HG03520 (cell line): ENCODE measurements around the gene WDSUB1.

Experiments
- ATAC-seq: cut with Tn5 transposase; IDR thresholded peaks from one replicate; pipeline ENCODE4 v1.9.1; 2021; ENCODE audit warnings: mild to moderate bottlenecking, moderate library complexity; ENCODE audit not compliant: unreplicated experiment

WDSUB1 gene

DNA sequence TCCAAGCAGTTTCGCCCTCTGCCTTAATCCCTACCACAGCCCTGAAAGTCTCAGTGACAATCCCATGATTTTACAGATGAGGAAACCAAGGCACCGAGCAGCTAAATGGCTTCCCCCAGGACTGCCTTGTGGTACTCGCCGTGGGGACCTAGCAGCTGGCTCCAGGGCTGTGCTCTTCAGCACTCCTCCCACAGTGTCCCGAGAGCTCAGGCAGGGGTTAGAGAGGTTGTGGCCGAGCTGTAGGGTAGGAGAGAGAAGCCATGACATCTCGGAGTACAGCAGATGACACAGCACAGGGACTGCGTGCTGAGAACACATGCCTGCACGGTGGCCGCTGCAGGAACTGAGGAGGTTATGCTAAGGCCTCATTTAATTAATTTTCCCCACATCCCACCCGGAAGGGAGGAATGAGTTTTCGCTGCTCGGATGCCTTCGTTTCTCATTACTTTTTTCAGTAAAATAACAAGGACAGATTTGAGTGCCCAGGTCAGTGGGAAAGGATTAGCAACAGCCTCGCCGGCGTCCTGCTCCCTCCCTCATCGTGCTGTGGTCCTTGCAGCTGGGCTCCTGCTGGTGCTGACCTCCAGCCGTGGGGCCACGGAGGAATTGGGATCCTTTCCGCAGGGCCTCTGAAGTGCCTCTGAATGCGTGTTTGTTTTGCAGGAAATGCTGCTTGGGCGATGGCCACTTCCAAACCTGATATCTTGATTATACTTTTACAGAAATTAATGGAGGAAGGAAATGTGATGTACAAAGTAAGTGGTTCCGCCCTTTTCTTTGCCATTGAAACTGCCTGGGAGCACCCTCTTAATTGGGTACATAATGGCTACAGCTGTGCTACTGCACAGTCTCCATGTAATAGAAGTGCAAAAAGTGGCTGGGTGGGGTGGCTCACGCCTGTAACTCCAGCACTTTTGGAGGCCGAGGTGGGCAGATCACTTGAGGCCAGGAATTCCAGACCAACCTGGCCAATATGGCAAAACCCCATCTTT, 61.2 kb downstream of the WDSUB1 start:
- no peak for ATAC-seq

GRCh38 chr2:159224061-159224813, 62.3 kb downstream of the WDSUB1 start:
- ATAC-seq: no peak

DNA sequence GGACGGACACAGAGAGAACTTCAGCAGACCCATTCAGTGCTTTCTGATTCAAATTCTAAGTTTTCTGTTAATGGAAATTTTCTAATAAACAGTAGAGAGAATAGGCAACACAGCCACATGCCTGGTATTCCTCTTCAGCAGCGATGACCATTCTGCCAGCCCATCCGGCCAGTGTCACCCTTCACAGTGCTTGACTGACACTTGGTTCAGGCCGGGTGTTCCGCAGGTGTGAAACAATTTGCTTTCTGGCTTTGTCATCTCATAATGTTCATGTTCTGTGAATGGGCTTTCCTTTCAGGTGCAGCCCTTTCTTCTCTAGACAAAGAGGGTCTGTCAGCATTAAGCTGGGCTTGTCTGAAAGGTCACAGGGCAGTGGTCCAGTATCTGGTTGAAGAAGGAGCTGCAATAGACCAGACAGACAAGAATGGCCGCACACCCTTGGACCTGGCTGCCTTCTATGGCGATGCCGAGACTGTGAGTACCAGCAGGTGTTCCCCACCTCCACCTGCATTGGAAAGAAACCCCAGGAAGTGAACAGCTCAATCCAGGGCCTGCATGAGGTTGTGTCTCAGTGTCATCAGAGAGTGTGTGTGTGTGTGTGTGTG, 67.0 kb downstream of the WDSUB1 start:
- no peak for ATAC-seq

DNA sequence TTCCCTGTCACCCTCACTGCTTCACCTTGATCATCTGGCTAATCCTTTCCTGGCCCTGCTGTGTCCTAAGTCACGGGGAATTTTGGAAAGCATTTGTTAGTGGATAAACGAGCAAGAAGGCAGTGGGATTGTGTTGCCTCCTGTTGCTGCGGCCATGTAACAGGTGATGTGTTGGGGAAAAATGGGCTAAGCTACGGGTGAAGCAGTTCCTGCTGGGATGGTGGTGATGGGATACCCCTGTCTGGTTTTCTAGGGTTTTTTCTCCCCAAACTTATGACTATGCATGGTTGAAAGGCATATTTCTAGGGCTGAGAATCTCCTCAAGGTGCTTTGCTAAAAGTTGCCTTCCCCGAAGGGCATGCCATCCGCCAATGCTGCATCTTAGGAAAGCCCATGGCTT, 68.1 kb downstream of the WDSUB1 start:
- ATAC-seq: no peak

DNA sequence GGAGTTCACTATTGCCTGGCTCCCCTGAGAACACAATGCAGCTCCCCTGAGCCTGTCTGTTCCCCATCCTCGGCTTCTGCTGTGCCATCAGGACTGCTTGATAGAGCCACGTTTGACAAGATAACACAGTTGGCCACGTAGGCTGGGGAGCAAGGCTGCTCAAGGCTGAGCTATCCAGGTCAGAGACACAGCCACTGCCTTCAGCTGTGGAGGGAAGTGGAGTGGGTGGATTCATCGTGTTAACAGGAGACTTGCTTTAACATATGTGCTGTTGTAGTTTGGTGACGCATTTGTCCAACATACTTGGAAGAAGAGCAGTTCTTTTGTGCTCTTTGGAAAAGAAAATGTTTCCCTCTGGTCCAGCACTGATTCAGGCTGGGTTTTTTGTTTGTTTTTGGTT, 68.8 kb downstream of the WDSUB1 start:
- no peak for ATAC-seq

GRCh38 chr2:159215116-159215515, 71.4 kb downstream of the WDSUB1 start:
- ATAC-seq: no peak

- ATAC-seq: no peak
Observed at GRCh38 chr2:159214325-159214865, 72.1 kb downstream of the WDSUB1 start.

DNA sequence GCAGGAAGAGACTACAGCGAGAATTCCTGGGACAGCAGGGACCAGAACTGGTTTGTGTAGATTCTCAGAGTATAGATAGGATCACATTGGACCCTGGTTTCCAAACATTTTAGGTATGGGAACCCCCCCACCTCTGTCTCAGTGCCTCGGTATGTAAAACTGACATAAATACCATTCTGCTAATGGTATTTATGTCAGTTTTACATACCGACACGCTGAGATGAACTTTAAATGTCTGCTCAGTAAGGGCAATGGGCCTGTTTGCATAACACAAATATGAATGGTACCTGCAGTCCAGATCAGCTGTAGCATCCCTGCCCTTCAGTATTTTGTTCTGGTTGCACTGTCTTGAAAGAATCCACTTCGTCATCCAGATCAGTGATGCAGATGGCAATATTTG, 73.2 kb downstream of the WDSUB1 start:
- no peak for ATAC-seq

GRCh38 chr2:159211447-159212396, 74.8 kb downstream of the WDSUB1 start:
- no peak for ATAC-seq

DNA sequence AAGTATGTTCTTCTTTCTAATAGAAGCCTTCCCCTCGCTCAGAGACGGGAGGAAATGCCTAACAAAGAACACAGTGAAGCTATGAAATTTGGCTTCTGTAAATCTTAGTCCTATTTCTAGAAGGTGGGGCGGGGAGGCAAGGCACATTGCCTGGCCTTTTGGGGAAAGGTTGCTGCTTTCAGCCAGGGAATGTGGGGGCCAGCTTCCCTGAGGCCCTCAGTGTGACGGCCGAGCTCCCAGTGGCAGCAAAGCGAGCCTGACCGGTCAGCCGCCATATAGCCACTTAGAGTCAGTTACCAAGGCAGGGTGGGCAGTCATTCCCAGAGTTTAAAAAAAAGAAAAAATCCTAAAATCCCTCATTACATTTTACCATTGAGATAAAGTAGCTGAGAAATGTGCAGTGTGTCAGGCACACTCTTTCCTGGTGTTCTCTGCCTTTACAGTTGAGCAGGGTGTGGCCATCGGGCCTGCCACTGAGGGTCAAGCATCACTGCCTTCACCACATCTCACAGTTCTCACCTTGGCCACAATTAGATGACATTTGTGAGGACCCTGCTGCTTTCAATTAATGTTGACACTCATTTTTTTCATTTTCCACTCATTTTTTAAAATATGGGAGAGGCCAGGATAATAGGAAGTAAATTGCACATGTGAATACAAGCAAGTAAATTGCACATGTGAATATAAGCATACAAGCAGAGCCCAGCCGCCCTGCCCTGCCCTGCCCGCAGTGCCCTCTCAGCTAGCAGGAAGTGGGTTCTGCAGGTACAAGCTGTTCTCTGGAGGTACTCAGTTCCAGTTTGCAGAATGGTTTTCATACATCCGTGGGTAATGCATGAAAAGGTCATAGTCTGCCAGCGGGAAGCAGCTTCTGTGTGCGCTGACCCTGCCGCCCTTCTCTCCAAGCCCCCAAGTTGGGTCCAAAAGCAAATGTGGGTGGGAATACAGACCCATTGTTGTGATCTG, 76.9 kb downstream of the WDSUB1 start:
- peak; percentile 74 for ATAC-seq

DNA sequence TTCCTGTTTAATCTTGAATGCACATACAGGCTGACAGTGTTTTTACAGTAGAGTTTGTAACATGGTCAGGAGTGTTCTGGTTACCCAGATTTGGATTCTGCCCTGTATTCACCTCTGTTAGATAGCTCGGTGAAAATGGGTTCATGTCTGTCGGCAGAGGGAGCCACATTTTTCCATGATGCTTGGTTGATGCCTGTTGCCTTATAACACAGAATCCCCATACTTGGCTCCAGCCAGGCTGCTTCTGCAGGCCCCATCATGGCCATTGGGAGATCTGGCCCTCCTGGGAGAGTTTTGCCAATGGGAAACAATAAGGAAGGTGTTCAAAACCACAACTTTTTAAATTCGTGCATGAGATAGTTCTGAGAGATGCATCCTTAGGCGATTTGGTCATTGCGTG, 78.1 kb downstream of the WDSUB1 start:
- ATAC-seq: no peak

GRCh38 chr2:159206736-159207380, 79.6 kb downstream of the WDSUB1 start:
- no peak for ATAC-seq

- ATAC-seq: no peak
Observed at GRCh38 chr2:159204381-159205144, 81.9 kb downstream of the WDSUB1 start.

- ATAC-seq: no peak
Observed at GRCh38 chr2:159202568-159203071, 83.9 kb downstream of the WDSUB1 start.

DNA sequence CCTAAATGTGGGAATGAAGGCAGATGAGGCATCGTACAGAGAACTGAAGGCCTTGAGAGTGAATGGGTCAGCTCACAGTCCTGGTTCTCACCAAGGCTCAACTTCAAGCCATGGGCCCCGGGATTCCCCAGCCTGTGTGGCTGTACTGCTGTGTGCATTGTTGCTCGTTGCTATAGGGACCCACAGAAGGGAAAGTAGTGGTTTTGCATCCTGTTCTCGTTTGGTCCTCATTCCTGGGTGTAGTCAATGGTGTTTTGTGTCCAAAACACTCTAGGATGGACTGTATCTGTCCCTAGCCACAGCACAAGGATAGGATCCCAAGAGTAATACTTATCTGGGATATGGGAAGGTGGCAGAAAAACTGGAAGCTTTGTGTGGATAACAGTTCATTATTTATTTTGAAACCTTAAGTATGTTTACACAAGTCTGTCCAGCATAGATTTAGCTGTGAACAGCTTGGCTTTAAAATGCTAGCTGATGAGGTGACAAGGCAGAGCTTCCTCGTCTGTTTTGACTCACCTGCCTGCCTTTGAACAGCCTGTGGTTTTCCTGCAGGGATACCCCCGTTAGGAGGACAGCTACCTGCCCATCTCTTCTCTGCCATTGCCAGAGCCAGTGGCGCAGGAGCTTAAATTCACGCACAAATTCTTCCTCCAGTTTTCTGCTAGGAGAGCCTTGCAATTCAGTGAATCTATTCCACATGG, 85.0 kb downstream of the WDSUB1 start:
- peak; percentile 98 for ATAC-seq

GRCh38 chr2:159200498-159200897, 86.0 kb downstream of the WDSUB1 start:
- no peak for ATAC-seq
